GM12878 (cell line): ENCODE data around the gene LHB. TPM values are rescaled to one million over a fixed set of nuclear protein-coding genes. Genes with fewer than 3 reads are reported as not detected.

Source experiments
- ATAC-seq: fragments of 200-7000 bp; cut with Tn5 transposase; 3 replicates; pipeline ENCODE4 v1.9.1; 2020; ENCODE audit warnings: mild to moderate bottlenecking, moderate library complexity
- BruUV-seq: library from RNA; stranded (reverse); fragments of 400-500 nt; replicated peaks from 2 replicates; lab custom pipeline; 2021; lab: Mats Ljungman, UMichigan
- CTCF ChIA-PET: fragments of 300-600 bp; sonication (Branson Sonifier 250); formaldehyde crosslinking; extraction: SDS; loops from one replicate; lab custom pipeline; 2021; ENCODE audit warnings: inconsistent platforms; lab: Yijun Ruan, JAX
- POLR2A ChIA-PET: fragments of 350-600 bp; formaldehyde crosslinking; extraction: SDS; loops from one replicate; lab custom pipeline; 2021; ENCODE audit warnings: inconsistent platforms; lab: Charles Lee
- RAD21 ChIA-PET: fragments of 300-600 bp; sonication (Branson Sonifier 250); formaldehyde crosslinking; loops from one replicate; lab custom pipeline; 2023; ENCODE audit warnings: antibody characterized with exemption; ENCODE audit not compliant: unreplicated experiment; lab: Charles Lee
- SMC1A ChIA-PET: fragments of 300-600 bp; sonication (Branson Sonifier 250); formaldehyde crosslinking; loops from one replicate; lab custom pipeline; 2023; ENCODE audit not compliant: unreplicated experiment, uncharacterized antibody; lab: Charles Lee
- DNase-seq: peaks from one replicate; pipeline ENCODE4 v3.0.0-alpha.2; 2011; ENCODE audit warnings: low read depth, low spot score
- FAIRE-seq: peaks from 3 replicates; lab custom pipeline; 2011; peaks lifted over from hg19 to GRCh38; lab: Jason Lieb, UNC
- H2AFZ ChIP-seq: 2 replicates; pipeline ENCODE4 v1.6.0; 2011; ENCODE audit warnings: low read depth, low read length, control low read depth; ENCODE audit not compliant: control insufficient read depth
- H3K27ac ChIP-seq: 2 replicates; pipeline ENCODE4 v1.5.1; 2011; ENCODE audit warnings: control low read depth; ENCODE audit not compliant: control insufficient read depth, insufficient read depth
- H3K27me3 ChIP-seq, 2 experiments: replicated peaks in 1 of 2; 2 replicates each; pipeline versions ENCODE4 v1.6.0 to v1.6.1; 2011; ENCODE audit warnings: low read length in 1 of 2; ENCODE audit not compliant: control insufficient read depth in 2 of 2, insufficient read depth in 2 of 2
- H3K36me3 ChIP-seq, 2 experiments: 2 replicates each; pipeline ENCODE4 v1.5.1; 2011; ENCODE audit warnings: low read length in 1 of 2; ENCODE audit not compliant: control insufficient read depth in 2 of 2, insufficient read depth in 2 of 2
- H3K4me1 ChIP-seq: 2 replicates; pipeline ENCODE4 v1.6.1; 2011; ENCODE audit warnings: mild to moderate bottlenecking, low read length, moderate library complexity, mixed read lengths; ENCODE audit not compliant: control insufficient read depth, insufficient read depth
- H3K4me2 ChIP-seq: 2 replicates; pipeline ENCODE4 v1.6.0; 2011; ENCODE audit warnings: control low read depth; ENCODE audit not compliant: control insufficient read depth, insufficient read depth
- H3K4me3 ChIP-seq: fragments of 200-600 bp; sonication (generic); 2 replicates; pipeline ENCODE4 v1.5.1; 2016
- H3K79me2 ChIP-seq: 2 replicates; pipeline ENCODE4 v1.6.0; 2011; ENCODE audit warnings: low read length; ENCODE audit not compliant: control insufficient read depth, insufficient read depth
- H3K9ac ChIP-seq: 2 replicates; pipeline ENCODE4 v1.8.0; 2011; ENCODE audit warnings: low read length, control low read depth, mixed read lengths; ENCODE audit not compliant: control insufficient read depth, insufficient read depth
- H3K9me3 ChIP-seq: replicated peaks from 3 replicates; pipeline ENCODE4 v1.5.1; 2011; ENCODE audit warnings: mild to moderate bottlenecking, low read length; ENCODE audit not compliant: control insufficient read depth, insufficient read depth
- H4K20me1 ChIP-seq: 2 replicates; pipeline ENCODE4 v1.6.0; 2011; ENCODE audit not compliant: control insufficient read depth, insufficient read depth
- ASH2L ChIP-seq: fragments of 300-600, 200-600 bp; sonication (generic); IDR thresholded peaks from 2 replicates; pipeline ENCODE4 v1.6.1; 2017; ENCODE audit warnings: low read depth, mild to moderate bottlenecking, borderline replicate concordance
- CBFB ChIP-seq: IDR thresholded peaks from 2 replicates; pipeline ENCODE4 v1.6.1; 2016; ENCODE audit warnings: antibody characterized with exemption, low read depth
- DPF2 ChIP-seq: fragments of 450-650 bp; IDR thresholded peaks from 2 replicates; pipeline ENCODE4 v1.6.1; 2017; ENCODE audit warnings: mild to moderate bottlenecking
- FOXM1 ChIP-seq: IDR thresholded peaks from 2 replicates; pipeline ENCODE4 v1.6.1; 2012; ENCODE audit warnings: low read depth, mild to moderate bottlenecking, inconsistent platforms, low read length, moderate library complexity
- HDAC2 ChIP-seq: fragments of 200-600 bp; sonication (generic); IDR thresholded peaks from 2 replicates; pipeline ENCODE4 v1.6.1; 2017
- IKZF2 ChIP-seq, 2 experiments: fragments of 450-650 bp; IDR thresholded peaks; 2 replicates each; pipeline ENCODE4 v1.6.1; 2017; ENCODE audit warnings: mild to moderate bottlenecking in 2 of 2, moderate library complexity in 2 of 2
- JUNB ChIP-seq: IDR thresholded peaks from 2 replicates; pipeline ENCODE4 v1.6.1; 2016; ENCODE audit warnings: antibody characterized with exemption, mild to moderate bottlenecking
- KLF5 ChIP-seq: fragments of 450-650 bp; IDR thresholded peaks from 2 replicates; pipeline ENCODE4 v1.6.1; 2014; ENCODE audit warnings: mild to moderate bottlenecking; ENCODE audit not compliant: partially characterized antibody
- MTA2 ChIP-seq: fragments of 450-650 bp; IDR thresholded peaks from 2 replicates; pipeline ENCODE4 v1.6.1; 2016; ENCODE audit warnings: low read depth, mild to moderate bottlenecking, moderate library complexity
- MTA3 ChIP-seq: IDR thresholded peaks from 2 replicates; pipeline ENCODE4 v1.6.1; 2012; ENCODE audit warnings: low read length, inconsistent platforms, borderline replicate concordance
- MXI1 ChIP-seq: fragments of 150-350 bp; IDR thresholded peaks from 2 replicates; pipeline ENCODE4 v1.6.1; 2011; ENCODE audit warnings: low read depth, mild to moderate bottlenecking, inconsistent platforms, low read length, improper control_type of control experiment
- RELB ChIP-seq: fragments of 450-650 bp; IDR thresholded peaks from 2 replicates; pipeline ENCODE4 v1.6.1; 2017; ENCODE audit warnings: low read depth, mild to moderate bottlenecking, moderate library complexity
- REST ChIP-seq: IDR thresholded peaks from 2 replicates; pipeline ENCODE4 v1.6.1; 2012; ENCODE audit warnings: mild to moderate bottlenecking, low read depth, low read length
- RFX5 ChIP-seq: IDR thresholded peaks from 2 replicates; pipeline ENCODE4 v1.6.1; 2011; ENCODE audit warnings: low read depth, low read length, improper control_type of control experiment
- SP1 ChIP-seq: IDR thresholded peaks from one replicate; pipeline ENCODE4 v1.6.1; 2011; ENCODE audit warnings: low read depth, low read length
- TCF3 ChIP-seq: IDR thresholded peaks from 2 replicates; pipeline ENCODE4 v1.6.1; 2012; ENCODE audit warnings: low read depth, mild to moderate bottlenecking, low read length, borderline replicate concordance; ENCODE audit not compliant: insufficient read depth
- USF2 ChIP-seq: IDR thresholded peaks from 2 replicates; pipeline ENCODE4 v1.6.1; 2011; ENCODE audit warnings: low read depth, low read length, improper control_type of control experiment, borderline replicate concordance
- YBX1 ChIP-seq: fragments of 450-650 bp; IDR thresholded peaks from 2 replicates; pipeline ENCODE4 v1.6.1; 2016; ENCODE audit warnings: antibody characterized with exemption
- ZNF274 ChIP-seq: IDR thresholded peaks from one replicate; pipeline ENCODE4 v1.8.0; 2011; ENCODE audit not compliant: insufficient read length, insufficient read depth
- ZNF622 ChIP-seq: fragments of 450-650 bp; IDR thresholded peaks from 2 replicates; pipeline ENCODE4 v1.6.1; 2017; ENCODE audit warnings: mild to moderate bottlenecking, inconsistent platforms
- WGBS: methylation state at CpG from one replicate; pipeline ENCODE4 v1.1.6; 2016; ENCODE audit warnings: low lambda C conversion rate; ENCODE audit not compliant: insufficient replicate concordance, insufficient coverage; ENCODE audit errors: missing lambda C conversion rate; 5-methylcytosine and 5-hydroxymethylcytosine counted together
- in situ Hi-C: fragments of 300-500 bp; cut with MboI; formaldehyde crosslinking; loops from 9 replicates; pipeline ENCODE4 v1.14.3; 2018; ENCODE audit warnings: mixed read lengths
- intact Hi-C: fragments of 100-400 bp; cut with micrococcal nuclease; formaldehyde crosslinking; loops from one replicate; pipeline ENCODE4 v1.14.2; 2022; ENCODE audit not compliant: unreplicated experiment
- polyA plus RNA-seq, 11 experiments: library from polyadenylated mRNA; depleted of rRNA in 4 of 11; unstranded in 6 of 11; stranded (reverse) in 5 of 11; fragments of >200 nt; fragmentation: Nextera tagmentation in 4 of 11; fragmentation: Illumina TruSeq in 1 of 11; extraction: Ambion mirVana in 4 of 11; extraction: Trizol in 1 of 11; gene quantifications; 1 replicate in 1 of 11; 2 replicates in 10 of 11; pipeline versions ENCODE4 v1.2.1 to v1.2.3, GENCODE V29; 2011 to 2016; ENCODE audit warnings: inconsistent platforms in 2 of 11, missing spikeins in 2 of 11, low read depth in 1 of 11
- total RNA-seq, 4 experiments: library from RNA; depleted of rRNA in 3 of 4; stranded (reverse); fragments of >200 nt in 3 of 4; fragmentation: Illumina TruSeq in 1 of 4; extraction: Trizol in 1 of 4; gene quantifications; 2 replicates each; pipeline versions ENCODE4 v1.2.1 to v1.2.3, GENCODE V29; 2013 to 2021

The LHB gene
- total and polyA plus RNA-seq, 10 of the 15 experiments (the other 5 are each of a cell fraction or from before 2014, with no cell fraction given): 0.20 to 0.72 (median 0.46) TPM; not detected in 5

GRCh38 chr19:48989701-48990291, 27.1 kb downstream of the LHB start:
- ChIA-PET POLR2A (no interaction called here), SMC1A (interaction anchor here (1.1 kb wide), 1 partner anchor 11 kb away, joined by 3 read pairs; no protein-coding TSS in a partner anchor), CTCF (interaction anchor here (1.0 to 2.5 kb wide), 4 partner anchors 10 to 315 kb away, joined by 3 to 7 read pairs (median 3); no protein-coding TSS in a partner anchor), RAD21 (no interaction called here)
- no peak for FAIRE-seq
- H3K9me3 ChIP-seq: no peaks in the 10 kb centered on the region
- no peak for ATAC-seq
- H2AFZ ChIP-seq: no peak overlapping the region
- no peak for DNase-seq
- no peaks in the 10 kb centered on the region for H4K20me1 ChIP-seq
- 88% methylated on average over 16 of the region's 17 CpGs for WGBS
- no TSS peak for BruUV-seq
- H3K27me3 ChIP-seq: no peaks in the 10 kb centered on the region
- no peak overlapping the region for H3K9ac ChIP-seq
- H3K4me3 ChIP-seq: no peak overlapping the region
- peak overlapping the region; percentile 7; the same call in 1 of the 2 replicates for H3K4me2 ChIP-seq
- H3K79me2 ChIP-seq: peaks cover 39% of the 10 kb centered on the region
- TF ChIP-seq REST (no peak), MXI1 (no peak), CBFB (no peak), RELB (no peak), MTA3 (no peak), ZNF622 (no peak), YBX1 (no peak), DPF2 (no peak), ZNF274 (no peak), HDAC2 (no peak), RFX5 (no peak), USF2 (no peak), ASH2L (no peak), KLF5 (no peak), FOXM1 (no peak), TCF3 (no peak), SP1 (no peak), JUNB (no peak), MTA2 (no peak), IKZF2 (IDR thresholded peaks at IDR 0.05) (no peak)
- TF ChIP-seq, all 136 proteins: peak for 0
- Histone ChIP-seq H3K27ac (no peak overlapping the region), H3K4me1 (peaks cover 3% of the 10 kb centered on the region), H3K36me3 (peaks cover 4 to 19% of the 10 kb centered on the region in 2 experiments; a peak in 3 of 4 replicates)
- intact Hi-C loops (no loop called here), in situ Hi-C loops (no loop called here)
